Mesodermal cell (in vitro differentiated cells): ENCODE measurements around the gene C19orf85.

Source experiments
- H3K27ac ChIP-seq: 2 replicates; pipeline ENCODE4 v1.7.0; 2013; ENCODE audit warnings: mild to moderate bottlenecking, low read depth, low read length, moderate library complexity; ENCODE audit not compliant: severe bottlenecking
- H3K36me3 ChIP-seq: 2 replicates; pipeline ENCODE4 v1.7.1; 2013; ENCODE audit warnings: mild to moderate bottlenecking, low read length, moderate library complexity; ENCODE audit not compliant: control insufficient read depth, insufficient read depth
- H3K4me1 ChIP-seq: one replicate; pipeline ENCODE4 v1.7.1; 2013; ENCODE audit warnings: mild to moderate bottlenecking, low read length; ENCODE audit not compliant: insufficient read depth, control insufficient read depth, poor library complexity, severe bottlenecking
- H3K4me3 ChIP-seq: 2 replicates; pipeline ENCODE4 v1.7.0; 2013; ENCODE audit warnings: low read length, control low read depth, mild to moderate bottlenecking; ENCODE audit not compliant: insufficient read depth, poor library complexity, severe bottlenecking; ENCODE audit errors: extremely low read depth
- H3K9me3 ChIP-seq: 2 replicates; pipeline ENCODE4 v1.7.1; 2013; ENCODE audit warnings: mild to moderate bottlenecking, low read length, moderate library complexity; ENCODE audit not compliant: control insufficient read depth
- WGBS, 2 experiments: methylation state at CpG; one replicate each; pipeline ENCODE4 v1.1.5; 2013; ENCODE audit warnings: missing lambda C conversion rate in 2 of 2; ENCODE audit not compliant: insufficient coverage in 2 of 2; 5-methylcytosine and 5-hydroxymethylcytosine counted together

C19orf85 gene

GRCh38 chr19:55482156-55482961 is 17.8 kb upstream of the C19orf85 start:
- H3K36me3 ChIP-seq, result peaks cover 16% of the 10 kb centered on the region
- H3K4me1 ChIP-seq, result peaks cover 31% of the 10 kb centered on the region
- H3K4me3 ChIP-seq, result no peak overlapping the region
- WGBS, 2 experiments, result 95 to 97% methylated on average over 58 to 80 of the region's 83 CpGs
- H3K27ac ChIP-seq, result no peak overlapping the region
- H3K9me3 ChIP-seq, result no peaks in the 10 kb centered on the region

DNA sequence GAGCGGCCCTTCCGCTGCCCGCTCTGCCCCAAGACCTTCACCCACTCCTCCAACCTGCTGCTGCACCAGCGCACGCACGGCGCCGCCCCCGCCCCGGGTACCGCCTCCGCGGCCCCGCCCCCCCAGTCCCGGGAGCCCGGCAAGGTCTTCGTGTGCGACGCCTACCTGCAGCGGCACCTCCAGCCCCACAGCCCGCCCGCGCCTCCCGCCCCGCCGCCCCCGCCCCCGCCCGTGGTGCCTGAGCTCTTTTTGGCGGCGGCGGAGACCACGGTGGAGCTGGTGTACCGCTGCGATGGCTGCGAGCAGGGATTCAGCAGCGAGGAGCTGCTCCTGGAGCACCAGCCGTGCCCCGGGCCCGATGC is 17.2 kb upstream of the C19orf85 start:
- WGBS, 2 experiments, result 84 to 96% methylated on average over 12 to 22 of the region's 40 CpGs

DNA sequence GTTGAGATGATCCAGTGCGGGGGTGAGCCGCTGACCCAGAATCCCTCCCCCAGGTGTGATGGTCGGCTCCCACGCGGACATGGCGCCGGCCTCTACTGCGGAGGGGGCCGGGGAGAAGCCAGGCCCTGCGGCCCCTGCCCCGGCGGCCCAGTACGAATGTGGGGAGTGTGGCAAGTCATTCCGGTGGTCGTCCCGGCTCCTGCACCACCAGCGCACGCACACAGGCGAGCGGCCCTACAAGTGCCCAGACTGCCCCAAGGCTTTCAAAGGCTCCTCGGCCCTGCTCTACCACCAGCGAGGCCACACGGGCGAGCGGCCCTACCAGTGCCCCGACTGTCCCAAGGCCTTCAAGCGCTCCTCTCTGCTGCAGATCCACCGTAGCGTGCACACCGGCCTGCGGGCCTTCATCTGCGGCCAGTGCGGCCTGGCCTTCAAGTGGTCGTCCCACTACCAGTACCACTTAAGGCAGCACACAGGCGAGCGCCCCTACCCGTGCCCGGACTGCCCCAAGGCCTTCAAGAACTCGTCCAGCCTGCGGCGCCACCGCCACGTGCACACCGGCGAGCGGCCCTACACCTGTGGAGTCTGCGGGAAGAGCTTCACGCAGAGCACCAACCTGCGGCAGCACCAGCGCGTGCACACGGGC is 16.7 kb upstream of the C19orf85 start:
- H3K27ac ChIP-seq, result no peak overlapping the region

More for the DNA sequence above, 17.2 kb upstream of the C19orf85 start:
- Histone ChIP-seq H3K9me3 (no peaks in the 10 kb centered on the region), H3K4me3 (no peak overlapping the region), H3K4me1 (peaks cover 27% of the 10 kb centered on the region), H3K27ac (no peak overlapping the region), H3K36me3 (peaks cover 16% of the 10 kb centered on the region)

GRCh38 chr19:55479451-55480230 is 15.1 kb upstream of the C19orf85 start:
- WGBS, 2 experiments, result 87 to 94% methylated on average over 7 to 14 of the region's 15 CpGs
- no peak overlapping the region for H3K27ac ChIP-seq

More for the DNA sequence above, 16.7 kb upstream of the C19orf85 start:
- no peak overlapping the region for H3K4me3 ChIP-seq
- H3K36me3 ChIP-seq, result peaks cover 16% of the 10 kb centered on the region
- WGBS, 2 experiments, result 91 to 94% methylated on average over 43 to 51 of the region's 52 CpGs
- no peaks in the 10 kb centered on the region for H3K9me3 ChIP-seq
- peaks cover 22% of the 10 kb centered on the region for H3K4me1 ChIP-seq

DNA sequence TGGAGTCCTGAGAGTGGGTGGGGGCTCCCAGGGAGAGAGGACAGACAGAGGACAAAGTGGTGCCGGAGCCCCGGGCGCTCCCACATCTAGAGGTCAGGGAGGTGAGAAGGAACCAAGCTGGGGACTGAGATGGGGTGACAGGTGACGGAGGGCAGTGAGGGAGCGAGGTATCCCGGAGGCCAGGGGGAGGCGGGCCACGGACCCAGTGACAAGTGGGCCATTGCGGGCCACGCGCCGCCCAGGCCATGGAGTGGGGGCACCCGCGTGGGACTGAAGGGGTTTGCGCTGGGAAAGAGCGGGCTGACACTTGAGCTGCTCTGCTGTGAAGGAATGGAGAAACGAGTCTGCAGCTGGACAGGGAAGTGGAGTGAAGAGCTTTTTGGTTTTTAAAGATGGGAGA is 14.5 kb upstream of the C19orf85 start:
- Histone ChIP-seq H3K4me3 (no peak overlapping the region), H3K4me1 (peaks cover 9% of the 10 kb centered on the region), H3K36me3 (peaks cover 16% of the 10 kb centered on the region), H3K27ac (no peak overlapping the region), H3K9me3 (no peaks in the 10 kb centered on the region)
- WGBS, 2 experiments, result 95 to 96% methylated on average over 14 to 15 of the region's 17 CpGs

More at GRCh38 chr19:55479451-55480230, 15.1 kb upstream of the C19orf85 start:
- H3K4me1 ChIP-seq, result peaks cover 13% of the 10 kb centered on the region
- H3K9me3 ChIP-seq, result no peaks in the 10 kb centered on the region
- peaks cover 16% of the 10 kb centered on the region for H3K36me3 ChIP-seq
- no peak overlapping the region for H3K4me3 ChIP-seq

DNA sequence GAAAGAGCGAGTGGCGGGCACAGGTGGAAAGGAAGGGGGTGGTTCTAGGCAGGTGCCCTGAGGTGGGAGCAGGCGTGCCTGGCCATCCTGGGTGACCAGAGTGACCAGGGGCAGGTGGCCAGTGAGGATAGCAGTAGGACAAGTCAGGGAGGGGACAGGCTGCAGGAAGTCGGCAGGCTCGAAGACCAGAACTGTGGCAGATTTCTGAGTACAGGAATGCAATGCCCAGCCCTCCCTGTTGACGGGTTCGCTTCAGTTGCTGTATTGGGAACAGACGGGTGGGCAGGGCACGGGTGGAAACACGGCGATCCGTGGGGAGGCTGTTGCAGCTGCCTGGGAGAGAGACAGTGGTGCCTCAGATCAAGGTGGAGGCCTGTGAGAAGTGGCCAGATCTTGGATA is 13.8 kb upstream of the C19orf85 start:
- H3K27ac ChIP-seq, result no peak overlapping the region
- peaks cover 15% of the 10 kb centered on the region for H3K36me3 ChIP-seq
- 90 to 94% methylated on average over 10 to 12 of the region's 12 CpGs for WGBS, 2 experiments
- peaks cover 6% of the 10 kb centered on the region for H3K4me1 ChIP-seq
- no peaks in the 10 kb centered on the region for H3K9me3 ChIP-seq
- no peak overlapping the region for H3K4me3 ChIP-seq

GRCh38 chr19:55477905-55478304 is 13.4 kb upstream of the C19orf85 start:
- Histone ChIP-seq H3K36me3 (peaks cover 10% of the 10 kb centered on the region), H3K27ac (no peak overlapping the region)
- 89 to 94% methylated on average over 13 of the region's 13 CpGs for WGBS, 2 experiments

GRCh38 chr19:55476100-55476775 is 11.7 kb upstream of the C19orf85 start, which contains the start of gene ZNF628:
TSS of gene ZNF628 (plus strand) at chr19:55476617. CDS start at chr19:55479911, 3,294 bp downstream.
- 1 to 2% methylated on average over 38 to 44 of the region's 61 CpGs for WGBS, 2 experiments
- peaks cover 2% of the 10 kb centered on the region for H3K36me3 ChIP-seq

More at GRCh38 chr19:55477905-55478304, 13.4 kb upstream of the C19orf85 start:
- no peaks in the 10 kb centered on the region for H3K9me3 ChIP-seq
- H3K4me3 ChIP-seq, result peak overlapping the region; percentile 62
- H3K4me1 ChIP-seq, result peaks cover 10% of the 10 kb centered on the region

DNA sequence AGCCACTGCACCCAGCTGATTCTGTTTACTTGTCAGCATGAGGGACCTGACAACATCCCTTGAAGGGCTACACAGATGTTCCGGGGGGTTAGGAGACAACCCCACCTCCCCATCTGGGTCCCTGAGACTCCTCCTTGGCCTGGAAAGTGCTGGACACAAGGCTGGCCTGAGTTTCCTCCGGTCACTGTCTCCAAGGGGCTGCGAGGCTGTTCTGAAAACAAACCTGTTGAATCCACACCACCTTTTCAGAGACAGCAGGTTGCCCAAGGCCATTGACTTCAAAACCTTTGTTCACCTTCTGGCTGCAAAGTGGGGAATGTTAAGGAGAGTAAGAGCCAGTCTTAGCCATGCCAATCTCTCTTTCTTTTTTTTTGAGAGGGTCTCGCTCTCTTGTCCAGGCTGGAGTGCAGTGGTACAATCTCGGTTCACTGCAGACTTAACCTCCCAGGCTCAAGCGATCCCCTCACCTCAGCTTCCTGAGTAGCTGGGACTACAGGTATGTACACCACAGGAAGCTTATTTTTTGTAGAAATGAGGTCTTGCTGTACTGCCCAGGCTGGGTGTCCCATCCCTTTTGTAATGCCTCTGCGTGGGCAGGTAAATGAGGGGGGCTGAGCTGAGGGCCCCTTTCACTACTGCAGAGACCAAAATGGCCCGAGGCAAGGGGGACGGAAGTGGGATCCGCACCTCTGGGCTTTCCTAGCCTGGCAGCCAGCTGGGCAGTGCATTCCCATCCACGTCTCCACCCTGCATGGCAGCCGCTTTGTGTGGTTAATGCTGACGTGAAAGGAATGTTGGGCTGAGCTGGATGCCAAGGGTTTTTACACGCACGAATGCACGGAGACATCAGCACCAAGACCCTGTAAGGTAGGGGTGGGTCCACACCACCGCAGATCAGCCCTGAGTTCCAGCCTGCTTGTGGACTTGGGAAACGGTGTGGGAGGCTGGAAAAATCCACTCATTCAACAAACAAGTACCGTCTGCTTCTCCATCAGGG is 10.0 kb upstream of the C19orf85 start:
- no peak overlapping the region for H3K27ac ChIP-seq
- H3K4me1 ChIP-seq, result peaks cover 10% of the 10 kb centered on the region
- WGBS, 2 experiments, result 91 to 98% methylated on average over 12 to 13 of the region's 19 CpGs

More at GRCh38 chr19:55476100-55476775, 11.7 kb upstream of the C19orf85 start, which contains the start of gene ZNF628:
- H3K27ac ChIP-seq, result peak within 1 kb of the TSS; percentile 79
- peaks cover 10% of the 10 kb centered on the region for H3K4me1 ChIP-seq
- no peaks in the 10 kb centered on the region for H3K9me3 ChIP-seq
- peak within 1 kb of the TSS; percentile 62 for H3K4me3 ChIP-seq

More for the DNA sequence above, 10.0 kb upstream of the C19orf85 start:
- no peaks in the 10 kb centered on the region for H3K36me3 ChIP-seq
- no peaks in the 10 kb centered on the region for H3K9me3 ChIP-seq
- H3K4me3 ChIP-seq, result no peak overlapping the region
